GM12878 (cell line): ENCODE data around the gene MRAS. TPM values are rescaled to one million over a fixed set of nuclear protein-coding genes. Genes with fewer than 3 reads are reported as not detected.

Source experiments
- ATAC-seq: fragments of 200-7000 bp; cut with Tn5 transposase; 3 replicates; pipeline ENCODE4 v1.9.1; 2020; ENCODE audit warnings: mild to moderate bottlenecking, moderate library complexity
- BruUV-seq: library from RNA; stranded (reverse); fragments of 400-500 nt; replicated peaks from 2 replicates; lab custom pipeline; 2021; lab: Mats Ljungman, UMichigan
- CTCF ChIA-PET: fragments of 300-600 bp; sonication (Branson Sonifier 250); formaldehyde crosslinking; extraction: SDS; loops from one replicate; lab custom pipeline; 2021; ENCODE audit warnings: inconsistent platforms; lab: Yijun Ruan, JAX
- POLR2A ChIA-PET: fragments of 350-600 bp; formaldehyde crosslinking; extraction: SDS; loops from one replicate; lab custom pipeline; 2021; ENCODE audit warnings: inconsistent platforms; lab: Charles Lee
- RAD21 ChIA-PET: fragments of 300-600 bp; sonication (Branson Sonifier 250); formaldehyde crosslinking; loops from one replicate; lab custom pipeline; 2023; ENCODE audit warnings: antibody characterized with exemption; ENCODE audit not compliant: unreplicated experiment; lab: Charles Lee
- SMC1A ChIA-PET: fragments of 300-600 bp; sonication (Branson Sonifier 250); formaldehyde crosslinking; loops from one replicate; lab custom pipeline; 2023; ENCODE audit not compliant: unreplicated experiment, uncharacterized antibody; lab: Charles Lee
- DNase-seq: peaks from one replicate; pipeline ENCODE4 v3.0.0-alpha.2; 2011; ENCODE audit warnings: low read depth, low spot score
- FAIRE-seq: peaks from 3 replicates; lab custom pipeline; 2011; peaks lifted over from hg19 to GRCh38; lab: Jason Lieb, UNC
- H2AFZ ChIP-seq: 2 replicates; pipeline ENCODE4 v1.6.0; 2011; ENCODE audit warnings: low read depth, low read length, control low read depth; ENCODE audit not compliant: control insufficient read depth
- H3K27ac ChIP-seq: 2 replicates; pipeline ENCODE4 v1.5.1; 2011; ENCODE audit warnings: control low read depth; ENCODE audit not compliant: control insufficient read depth, insufficient read depth
- H3K27me3 ChIP-seq, 2 experiments: replicated peaks in 1 of 2; 2 replicates each; pipeline versions ENCODE4 v1.6.0 to v1.6.1; 2011; ENCODE audit warnings: low read length in 1 of 2; ENCODE audit not compliant: control insufficient read depth in 2 of 2, insufficient read depth in 2 of 2
- H3K36me3 ChIP-seq, 2 experiments: 2 replicates each; pipeline ENCODE4 v1.5.1; 2011; ENCODE audit warnings: low read length in 1 of 2; ENCODE audit not compliant: control insufficient read depth in 2 of 2, insufficient read depth in 2 of 2
- H3K4me1 ChIP-seq: 2 replicates; pipeline ENCODE4 v1.6.1; 2011; ENCODE audit warnings: mild to moderate bottlenecking, low read length, moderate library complexity, mixed read lengths; ENCODE audit not compliant: control insufficient read depth, insufficient read depth
- H3K4me2 ChIP-seq: 2 replicates; pipeline ENCODE4 v1.6.0; 2011; ENCODE audit warnings: control low read depth; ENCODE audit not compliant: control insufficient read depth, insufficient read depth
- H3K4me3 ChIP-seq: fragments of 200-600 bp; sonication (generic); 2 replicates; pipeline ENCODE4 v1.5.1; 2016
- H3K79me2 ChIP-seq: 2 replicates; pipeline ENCODE4 v1.6.0; 2011; ENCODE audit warnings: low read length; ENCODE audit not compliant: control insufficient read depth, insufficient read depth
- H3K9ac ChIP-seq: 2 replicates; pipeline ENCODE4 v1.8.0; 2011; ENCODE audit warnings: low read length, control low read depth, mixed read lengths; ENCODE audit not compliant: control insufficient read depth, insufficient read depth
- H3K9me3 ChIP-seq: replicated peaks from 3 replicates; pipeline ENCODE4 v1.5.1; 2011; ENCODE audit warnings: mild to moderate bottlenecking, low read length; ENCODE audit not compliant: control insufficient read depth, insufficient read depth
- H4K20me1 ChIP-seq: 2 replicates; pipeline ENCODE4 v1.6.0; 2011; ENCODE audit not compliant: control insufficient read depth, insufficient read depth
- EGR1 ChIP-seq, 2 experiments: IDR thresholded peaks; 1 replicate in 1 of 2; 2 replicates in 1 of 2; pipeline ENCODE4 v1.6.1; 2011 to 2012; ENCODE audit warnings: low read depth in 2 of 2, low read length in 2 of 2, borderline replicate concordance in 1 of 2, mild to moderate bottlenecking in 1 of 2, moderate library complexity in 1 of 2
- JUNB ChIP-seq: IDR thresholded peaks from 2 replicates; pipeline ENCODE4 v1.6.1; 2016; ENCODE audit warnings: antibody characterized with exemption, mild to moderate bottlenecking
- POLR2A ChIP-seq: IDR thresholded peaks from 2 replicates; pipeline ENCODE4 v1.6.1; 2011; ENCODE audit warnings: low read depth, mild to moderate bottlenecking, low read length
- POLR2AphosphoS5 ChIP-seq: IDR thresholded peaks from 2 replicates; pipeline ENCODE4 v1.6.1; 2011; ENCODE audit warnings: mild to moderate bottlenecking, low read length, inconsistent platforms
- SMAD5 ChIP-seq: IDR thresholded peaks from 2 replicates; pipeline ENCODE4 v1.6.1; 2016; ENCODE audit warnings: antibody characterized with exemption, low read depth
- SMC3 ChIP-seq: IDR thresholded peaks from 2 replicates; pipeline ENCODE4 v1.6.1; 2011; ENCODE audit warnings: low read length, improper control_type of control experiment, borderline replicate concordance
- SPI1 ChIP-seq: IDR thresholded peaks from 2 replicates; pipeline ENCODE4 v1.6.1; 2011; ENCODE audit warnings: low read depth, mild to moderate bottlenecking, low read length, moderate library complexity, borderline replicate concordance; ENCODE audit not compliant: insufficient read depth
- ZNF24 ChIP-seq: fragments of 450-650 bp; IDR thresholded peaks from 2 replicates; pipeline ENCODE4 v1.6.1; 2017; ENCODE audit warnings: antibody characterized with exemption, mild to moderate bottlenecking
- WGBS: methylation state at CpG from one replicate; pipeline ENCODE4 v1.1.6; 2016; ENCODE audit warnings: low lambda C conversion rate; ENCODE audit not compliant: insufficient replicate concordance, insufficient coverage; ENCODE audit errors: missing lambda C conversion rate; 5-methylcytosine and 5-hydroxymethylcytosine counted together
- in situ Hi-C: fragments of 300-500 bp; cut with MboI; formaldehyde crosslinking; loops from 9 replicates; pipeline ENCODE4 v1.14.3; 2018; ENCODE audit warnings: mixed read lengths
- intact Hi-C: fragments of 100-400 bp; cut with micrococcal nuclease; formaldehyde crosslinking; loops from one replicate; pipeline ENCODE4 v1.14.2; 2022; ENCODE audit not compliant: unreplicated experiment
- polyA plus RNA-seq, 11 experiments: library from polyadenylated mRNA; depleted of rRNA in 4 of 11; unstranded in 6 of 11; stranded (reverse) in 5 of 11; fragments of >200 nt; fragmentation: Nextera tagmentation in 4 of 11; fragmentation: Illumina TruSeq in 1 of 11; extraction: Ambion mirVana in 4 of 11; extraction: Trizol in 1 of 11; gene quantifications; 1 replicate in 1 of 11; 2 replicates in 10 of 11; pipeline versions ENCODE4 v1.2.1 to v1.2.3, GENCODE V29; 2011 to 2016; ENCODE audit warnings: inconsistent platforms in 2 of 11, missing spikeins in 2 of 11, low read depth in 1 of 11
- total RNA-seq, 4 experiments: library from RNA; depleted of rRNA in 3 of 4; stranded (reverse); fragments of >200 nt in 3 of 4; fragmentation: Illumina TruSeq in 1 of 4; extraction: Trizol in 1 of 4; gene quantifications; 2 replicates each; pipeline versions ENCODE4 v1.2.1 to v1.2.3, GENCODE V29; 2013 to 2021
- TF ChIP-seq, protein P1 (sequence below): IDR thresholded peaks from 2 replicates; pipeline ENCODE4 v1.6.1; 2012; ENCODE audit warnings: low read depth, low read length, improper control_type of control experiment
- TF ChIP-seq, protein P2 (sequence below): fragments of 450-650 bp; conservative IDR thresholded peaks from 2 replicates; pipeline ENCODE4 v1.6.1; 2017; ENCODE audit warnings: mild to moderate bottlenecking, moderate library complexity
- TF ChIP-seq, protein P3 (sequence below): IDR thresholded peaks from 2 replicates; pipeline ENCODE4 v1.6.1; 2012; ENCODE audit warnings: low read depth, low read length, improper control_type of control experiment
- TF ChIP-seq, protein P4 (sequence below): fragments of 450-650 bp; IDR thresholded peaks from 2 replicates; pipeline ENCODE4 v1.6.1; 2017; ENCODE audit warnings: mild to moderate bottlenecking
- TF ChIP-seq, protein P5 (sequence below): IDR thresholded peaks from 2 replicates; pipeline ENCODE4 v1.6.1; 2011; ENCODE audit warnings: low read depth, mild to moderate bottlenecking, low read length, moderate library complexity, borderline replicate concordance; ENCODE audit errors: extremely low read depth

MRAS gene
- total and polyA plus RNA-seq, 10 of the 15 experiments (the other 5 are each of a cell fraction or from before 2014, with no cell fraction given): 0.01 to 0.44 (median 0.17) TPM; not detected in 6

DNA sequence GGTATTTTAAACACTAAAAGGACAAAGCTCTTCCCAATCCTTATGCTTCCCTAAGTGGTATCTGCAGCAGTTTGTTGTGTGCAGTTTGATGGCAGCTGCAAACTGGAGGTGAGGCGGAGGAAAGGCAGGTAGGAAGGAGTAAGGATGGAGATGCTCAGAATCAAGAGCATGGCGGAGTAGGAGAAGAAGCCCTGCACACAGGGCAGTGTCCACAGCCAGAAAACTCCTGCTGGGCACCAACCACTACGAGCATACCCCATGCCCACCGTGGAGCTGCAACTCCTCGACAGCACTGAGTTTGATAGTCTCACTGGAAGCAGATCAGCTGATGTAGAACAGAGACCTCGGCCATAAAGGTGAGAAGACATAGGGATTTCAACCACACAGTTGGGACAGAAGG lies 55.7 kb downstream of the MRAS start (continued):
- TF ChIP-seq POLR2AphosphoS5 (no peak), JUNB (no peak), SMC3 (no peak)
- TF ChIP-seq, protein P1, sequence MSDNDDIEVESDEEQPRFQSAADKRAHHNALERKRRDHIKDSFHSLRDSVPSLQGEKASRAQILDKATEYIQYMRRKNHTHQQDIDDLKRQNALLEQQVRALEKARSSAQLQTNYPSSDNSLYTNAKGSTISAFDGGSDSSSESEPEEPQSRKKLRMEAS: no peak

DNA sequence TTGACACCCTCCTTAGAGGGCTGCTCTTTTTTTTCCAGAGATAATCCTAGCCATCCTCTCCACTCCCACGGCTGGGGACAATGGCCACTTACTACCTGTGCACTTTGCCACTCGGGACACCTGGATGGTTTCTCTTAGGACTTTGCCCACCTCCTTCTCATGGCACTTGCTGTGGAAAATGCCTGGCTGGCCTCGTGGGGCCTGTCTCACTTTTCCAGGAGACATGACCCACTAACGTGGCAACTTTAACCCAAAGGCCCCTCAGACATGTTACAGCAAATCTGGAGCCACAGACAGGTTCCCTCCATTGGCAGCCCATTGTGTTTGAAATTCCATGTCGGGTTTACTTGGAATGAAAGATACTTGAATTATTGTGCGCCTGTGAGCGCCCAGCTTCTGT lies 56.6 kb downstream of the MRAS start:
- FAIRE-seq (no peak), DNase-seq (no peak), ATAC-seq (no peak)
- no peak overlapping the region for H3K9ac ChIP-seq
- ChIA-PET POLR2A (no interaction called here), SMC1A (no interaction called here), RAD21 (interaction anchor here (1.1 kb wide), 1 partner anchor 516 kb away, joined by 3 read pairs; no protein-coding TSS in a partner anchor), CTCF (interaction anchor here (1.2 kb wide), 1 partner anchor 519 kb away, joined by 3 read pairs; no protein-coding TSS in a partner anchor)
- no peaks in the 10 kb centered on the region; the same call in 2 of the 3 replicates for H3K9me3 ChIP-seq
- no peaks in the 10 kb centered on the region for H3K4me1 ChIP-seq
- BruUV-seq: no TSS peak
- H3K79me2 ChIP-seq: no peaks in the 10 kb centered on the region
- H3K27me3 ChIP-seq: no peaks in the 10 kb centered on the region; a peak in 2 of 4 replicates
- no peaks in the 10 kb centered on the region for H3K36me3 ChIP-seq
- TF ChIP-seq, protein P2, sequence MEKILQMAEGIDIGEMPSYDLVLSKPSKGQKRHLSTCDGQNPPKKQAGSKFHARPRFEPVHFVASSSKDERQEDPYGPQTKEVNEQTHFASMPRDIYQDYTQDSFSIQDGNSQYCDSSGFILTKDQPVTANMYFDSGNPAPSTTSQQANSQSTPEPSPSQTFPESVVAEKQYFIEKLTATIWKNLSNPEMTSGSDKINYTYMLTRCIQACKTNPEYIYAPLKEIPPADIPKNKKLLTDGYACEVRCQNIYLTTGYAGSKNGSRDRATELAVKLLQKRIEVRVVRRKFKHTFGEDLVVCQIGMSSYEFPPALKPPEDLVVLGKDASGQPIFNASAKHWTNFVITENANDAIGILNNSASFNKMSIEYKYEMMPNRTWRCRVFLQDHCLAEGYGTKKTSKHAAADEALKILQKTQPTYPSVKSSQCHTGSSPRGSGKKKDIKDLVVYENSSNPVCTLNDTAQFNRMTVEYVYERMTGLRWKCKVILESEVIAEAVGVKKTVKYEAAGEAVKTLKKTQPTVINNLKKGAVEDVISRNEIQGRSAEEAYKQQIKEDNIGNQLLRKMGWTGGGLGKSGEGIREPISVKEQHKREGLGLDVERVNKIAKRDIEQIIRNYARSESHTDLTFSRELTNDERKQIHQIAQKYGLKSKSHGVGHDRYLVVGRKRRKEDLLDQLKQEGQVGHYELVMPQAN: no peak
- TF ChIP-seq, protein P3, sequence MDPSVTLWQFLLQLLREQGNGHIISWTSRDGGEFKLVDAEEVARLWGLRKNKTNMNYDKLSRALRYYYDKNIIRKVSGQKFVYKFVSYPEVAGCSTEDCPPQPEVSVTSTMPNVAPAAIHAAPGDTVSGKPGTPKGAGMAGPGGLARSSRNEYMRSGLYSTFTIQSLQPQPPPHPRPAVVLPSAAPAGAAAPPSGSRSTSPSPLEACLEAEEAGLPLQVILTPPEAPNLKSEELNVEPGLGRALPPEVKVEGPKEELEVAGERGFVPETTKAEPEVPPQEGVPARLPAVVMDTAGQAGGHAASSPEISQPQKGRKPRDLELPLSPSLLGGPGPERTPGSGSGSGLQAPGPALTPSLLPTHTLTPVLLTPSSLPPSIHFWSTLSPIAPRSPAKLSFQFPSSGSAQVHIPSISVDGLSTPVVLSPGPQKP: no peak
- TF ChIP-seq SPI1: no peak
- TF ChIP-seq, protein P4, sequence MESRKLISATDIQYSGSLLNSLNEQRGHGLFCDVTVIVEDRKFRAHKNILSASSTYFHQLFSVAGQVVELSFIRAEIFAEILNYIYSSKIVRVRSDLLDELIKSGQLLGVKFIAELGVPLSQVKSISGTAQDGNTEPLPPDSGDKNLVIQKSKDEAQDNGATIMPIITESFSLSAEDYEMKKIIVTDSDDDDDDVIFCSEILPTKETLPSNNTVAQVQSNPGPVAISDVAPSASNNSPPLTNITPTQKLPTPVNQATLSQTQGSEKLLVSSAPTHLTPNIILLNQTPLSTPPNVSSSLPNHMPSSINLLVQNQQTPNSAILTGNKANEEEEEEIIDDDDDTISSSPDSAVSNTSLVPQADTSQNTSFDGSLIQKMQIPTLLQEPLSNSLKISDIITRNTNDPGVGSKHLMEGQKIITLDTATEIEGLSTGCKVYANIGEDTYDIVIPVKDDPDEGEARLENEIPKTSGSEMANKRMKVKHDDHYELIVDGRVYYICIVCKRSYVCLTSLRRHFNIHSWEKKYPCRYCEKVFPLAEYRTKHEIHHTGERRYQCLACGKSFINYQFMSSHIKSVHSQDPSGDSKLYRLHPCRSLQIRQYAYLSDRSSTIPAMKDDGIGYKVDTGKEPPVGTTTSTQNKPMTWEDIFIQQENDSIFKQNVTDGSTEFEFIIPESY: no peak
- TF ChIP-seq ZNF24: no peak
- TF ChIP-seq POLR2A: no peak
- no peak for TF ChIP-seq SMAD5
- TF ChIP-seq, protein P5, sequence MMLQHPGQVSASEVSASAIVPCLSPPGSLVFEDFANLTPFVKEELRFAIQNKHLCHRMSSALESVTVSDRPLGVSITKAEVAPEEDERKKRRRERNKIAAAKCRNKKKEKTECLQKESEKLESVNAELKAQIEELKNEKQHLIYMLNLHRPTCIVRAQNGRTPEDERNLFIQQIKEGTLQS: no peak
- no peak for TF ChIP-seq EGR1 (IDR thresholded peaks at IDR 0.05; ENCODE audit: borderline replicate concordance in 1 of 2, low read depth in 2 of 2, low read length in 2 of 2)
- H4K20me1 ChIP-seq: no peaks in the 10 kb centered on the region
- intact Hi-C loops: no loop called here
- no peak overlapping the region for H3K4me3 ChIP-seq
- in situ Hi-C loops: no loop called here
- no peak overlapping the region for H2AFZ ChIP-seq
- WGBS: 20% methylated on average over 7 of the region's 7 CpGs
- H3K27ac ChIP-seq: no peak overlapping the region
- no peak overlapping the region for H3K4me2 ChIP-seq
